HG03196 (cell line): ENCODE data around the gene NEDD9.
A peak's percentile ranks its signal among the peaks of the same experiment; 100 is the strongest.

ENCODE experiments used
- ATAC-seq: cut with Tn5 transposase; IDR thresholded peaks from one replicate; pipeline ENCODE4 v1.9.1; 2021; ENCODE audit not compliant: unreplicated experiment

Gene NEDD9

GRCh38 chr6:11232193-11232769 lies at the start of gene NEDD9:
TSS of gene NEDD9 (minus strand) at chr6:11232668. CDS start at chr6:11232515, 153 bp downstream.
- peak; percentile 98 for ATAC-seq

GRCh38 chr6:11282245-11282644 lies 49.8 kb upstream of the NEDD9 start:
- no peak for ATAC-seq

GRCh38 chr6:11280394-11280793 lies 47.9 kb upstream of the NEDD9 start:
- ATAC-seq = no peak

GRCh38 chr6:11279284-11279689 lies 46.8 kb upstream of the NEDD9 start:
- no peak for ATAC-seq

- ATAC-seq = no peak
These were observed 45.7 kb upstream of the NEDD9 start for GRCh38 chr6:11278207-11278559.

- ATAC-seq = peak; percentile 46
These were observed 45.1 kb upstream of the NEDD9 start for GRCh38 chr6:11277275-11278206.

GRCh38 chr6:11276911-11277274 lies 44.4 kb upstream of the NEDD9 start:
- no peak for ATAC-seq

GRCh38 chr6:11276228-11276627 lies 43.8 kb upstream of the NEDD9 start:
- no peak for ATAC-seq

GRCh38 chr6:11275598-11275997 lies 43.1 kb upstream of the NEDD9 start:
- peak; percentile 82 for ATAC-seq

GRCh38 chr6:11273406-11274065 lies 41.1 kb upstream of the NEDD9 start:
- no peak for ATAC-seq

- ATAC-seq = no peak
These were observed 40.2 kb upstream of the NEDD9 start for GRCh38 chr6:11272491-11273192.

- no peak for ATAC-seq
These were observed 39.0 kb upstream of the NEDD9 start for GRCh38 chr6:11271228-11272020.

- no peak for ATAC-seq
These were observed 37.9 kb upstream of the NEDD9 start for GRCh38 chr6:11270030-11271027.

- no peak for ATAC-seq
These were observed 36.5 kb upstream of the NEDD9 start for GRCh38 chr6:11268978-11269377.

- no peak for ATAC-seq
These were observed 34.5 kb upstream of the NEDD9 start for GRCh38 chr6:11266926-11267325.

GRCh38 chr6:11265932-11266331 lies 33.5 kb upstream of the NEDD9 start:
- ATAC-seq = no peak

GRCh38 chr6:11264100-11264499 lies 31.6 kb upstream of the NEDD9 start:
- no peak for ATAC-seq

- ATAC-seq = no peak
These were observed 30.9 kb upstream of the NEDD9 start for GRCh38 chr6:11263291-11263775.

GRCh38 chr6:11262242-11262641 lies 29.8 kb upstream of the NEDD9 start:
- no peak for ATAC-seq
